Neural progenitor cell (in vitro differentiated cells): ENCODE results near the gene GDPD5.

Experiments used
- CTCF ChIP-seq: fragments of 200-600 bp; sonication (generic); IDR thresholded peaks from 2 replicates; pipeline ENCODE4 v1.5.1; 2017; ENCODE audit warnings: antibody characterized with exemption, mild to moderate bottlenecking
- EZH2 ChIP-seq: fragments of 200-600 bp; sonication (generic); IDR thresholded peaks from 2 replicates; pipeline ENCODE4 v1.6.1; 2017; ENCODE audit warnings: antibody characterized with exemption, mild to moderate bottlenecking, moderate library complexity
- EZH2phosphoT487 ChIP-seq: fragments of 200-600 bp; sonication (generic); IDR thresholded peaks from 2 replicates; pipeline ENCODE4 v1.6.1; 2017; ENCODE audit warnings: antibody characterized with exemption

GRCh38 chr11:75522286-75523044 is 3.3 kb downstream of the GDPD5 start:
- TF ChIP-seq CTCF (no peak), EZH2phosphoT487 (no peak), EZH2 (no peak)
